ENCODE data around the gene PPP1R13B.

PPP1R13B gene

GRCh38 chr14:103773521-103773920, 73.9 kb downstream of the PPP1R13B start:
- DNase-seq: no peak

- no peak for DNase-seq
These were observed 75.2 kb downstream of the PPP1R13B start for GRCh38 chr14:103772078-103772712.

- DNase-seq: peak in 1 of 2 experiments; percentile 27
These were observed 76.5 kb downstream of the PPP1R13B start for GRCh38 chr14:103770902-103771301.

- DNase-seq: no peak
These were observed 76.9 kb downstream of the PPP1R13B start for GRCh38 chr14:103770500-103770899.

GRCh38 chr14:103767336-103767894, 80.0 kb downstream of the PPP1R13B start:
- no peak for DNase-seq

GRCh38 chr14:103765526-103765925, 81.8 kb downstream of the PPP1R13B start:
- peak in 1 of 2 experiments; percentile 11 for DNase-seq

- DNase-seq: no peak
These were observed 83.5 kb downstream of the PPP1R13B start for GRCh38 chr14:103763730-103764488.

GRCh38 chr14:103762541-103762940, 84.8 kb downstream of the PPP1R13B start:
- DNase-seq: no peak

GRCh38 chr14:103762036-103762435, 85.3 kb downstream of the PPP1R13B start:
- no peak for DNase-seq

- DNase-seq: no peak
These were observed 89.2 kb downstream of the PPP1R13B start for GRCh38 chr14:103758059-103758776.

GRCh38 chr14:103755060-103755459, 92.3 kb downstream of the PPP1R13B start:
- no peak for DNase-seq

GRCh38 chr14:103753774-103754173, 93.6 kb downstream of the PPP1R13B start:
- no peak for DNase-seq

- no peak for DNase-seq
These were observed 97.5 kb downstream of the PPP1R13B start for GRCh38 chr14:103749860-103750259.

GRCh38 chr14:103749452-103749851, 97.9 kb downstream of the PPP1R13B start:
- peak in 1 of 2 experiments; percentile 33 for DNase-seq

GRCh38 chr14:103748534-103748857, 98.9 kb downstream of the PPP1R13B start:
- DNase-seq: peak; percentile 21 to 42

- DNase-seq: no peak
These were observed 100.7 kb downstream of the PPP1R13B start for GRCh38 chr14:103746701-103747100.

GRCh38 chr14:103745424-103745823, 102.0 kb downstream of the PPP1R13B start:
- DNase-seq: no peak

- DNase-seq: no peak
These were observed 102.6 kb downstream of the PPP1R13B start for GRCh38 chr14:103744621-103745395.

GRCh38 chr14:103743691-103744090, 103.7 kb downstream of the PPP1R13B start:
- no peak for DNase-seq

GRCh38 chr14:103742499-103743255, 104.7 kb downstream of the PPP1R13B start:
- no peak for DNase-seq

GRCh38 chr14:103741876-103742275, 105.5 kb downstream of the PPP1R13B start:
- no peak for DNase-seq
